HFFc6 (cell line): ENCODE measurements around the gene MRPS18A. TPM values are rescaled to one million over a fixed set of nuclear protein-coding genes. Genes with fewer than 3 reads are reported as not detected.

Experiments used
- DNase-seq: peaks from one replicate; pipeline ENCODE4 v3.0.0-alpha.2; 2018
- H3K27ac Mint-ChIP-seq: 2 replicates; pipeline ENCODE4 v1.8.0; 2020; ENCODE audit warnings: mild to moderate bottlenecking, mixed read lengths
- H3K27me3 Mint-ChIP-seq: 2 replicates; pipeline ENCODE4 v1.8.0; 2021; ENCODE audit warnings: mild to moderate bottlenecking, moderate library complexity, mixed read lengths; ENCODE audit not compliant: insufficient read depth
- H3K36me3 Mint-ChIP-seq: 2 replicates; pipeline ENCODE4 v1.8.0; 2021; ENCODE audit warnings: low read depth, mixed read lengths
- H3K4me1 Mint-ChIP-seq: 2 replicates; pipeline ENCODE4 v1.8.0; 2020; ENCODE audit warnings: low read depth, mixed read lengths
- H3K4me3 Mint-ChIP-seq: 2 replicates; pipeline ENCODE4 v1.8.0; 2020; ENCODE audit warnings: mild to moderate bottlenecking, moderate library complexity, mixed read lengths
- H3K9me3 Mint-ChIP-seq: 2 replicates; pipeline ENCODE4 v1.8.0; 2020; ENCODE audit warnings: mild to moderate bottlenecking, mixed read lengths
- total RNA-seq, 6 experiments: library from RNA; stranded (reverse); fragmentation: NEBNext Ultra II Directional; extraction: Animal tissue kit (Norgen Biotek cat#: 25700); gene quantifications; 2 replicates in 1 of 6; 3 replicates in 5 of 6; pipeline ENCODE4 v1.2.3, GENCODE V29; 2021
- TF ChIP-seq, protein P1 (sequence below): fragments of 200-600 bp; sonication (generic); IDR thresholded peaks from 2 replicates; pipeline ENCODE4 v1.5.0; 2021; ENCODE audit warnings: antibody characterized with exemption, mild to moderate bottlenecking

Gene MRPS18A
- total RNA-seq, 6 experiments from 2014 or later, result 34.3 to 42.8 (median 38.3) TPM

DNA sequence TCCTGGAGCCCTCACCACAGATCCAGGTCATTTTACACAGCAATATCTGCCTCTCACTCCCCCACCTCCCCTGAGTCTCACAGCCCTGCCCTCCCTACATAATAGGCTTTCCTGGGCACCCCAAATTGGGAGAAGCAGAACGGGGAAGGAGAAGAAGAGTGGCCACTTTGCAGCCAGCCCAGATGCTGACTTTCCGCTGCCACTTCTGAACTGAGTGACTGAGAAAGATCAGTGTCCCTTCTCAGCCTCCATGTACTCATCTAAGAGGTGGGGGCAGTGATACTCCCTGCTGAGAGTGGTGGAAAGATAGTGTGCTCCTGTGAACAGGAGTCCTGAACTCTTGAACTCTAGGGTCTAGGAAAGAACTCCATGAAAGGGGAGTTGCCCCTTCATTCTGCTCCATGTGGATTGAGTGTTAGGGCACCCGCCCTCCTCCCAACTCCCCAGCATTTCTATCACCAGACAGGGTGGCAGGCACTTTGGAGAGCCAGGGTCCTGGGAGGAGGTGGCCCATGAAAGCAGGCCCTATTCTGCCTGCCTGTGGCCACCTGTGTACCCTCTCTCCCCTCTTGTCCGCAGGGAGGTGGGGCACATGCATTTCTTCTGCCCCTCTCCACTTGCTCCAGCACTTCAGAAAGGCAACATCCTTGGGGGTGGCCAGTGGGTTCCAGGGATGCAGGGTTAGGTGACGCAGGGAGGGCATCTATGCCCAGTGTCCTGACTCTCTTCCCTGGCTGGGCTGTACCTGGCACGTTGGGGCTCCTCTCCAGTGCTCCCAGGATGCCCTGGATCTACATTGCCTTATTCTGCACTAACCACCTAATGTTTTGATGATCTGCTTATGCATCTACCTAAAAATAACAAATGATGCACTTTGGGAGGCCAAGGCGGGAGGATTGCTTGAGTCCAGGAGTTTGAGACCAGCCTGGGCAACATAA is 38.3 kb upstream of the MRPS18A start:
- Mint-ChIP-seq H3K27ac (no peak overlapping the region), H3K36me3 (peaks cover 6% of the 10 kb centered on the region; the same call in 1 of the 2 replicates), H3K4me1 (peaks cover 7% of the 10 kb centered on the region; the same call in 1 of the 2 replicates), H3K4me3 (no peak overlapping the region), H3K27me3 (peaks cover 7% of the 10 kb centered on the region), H3K9me3 (peaks cover 6% of the 10 kb centered on the region)
- TF ChIP-seq, protein P1, sequence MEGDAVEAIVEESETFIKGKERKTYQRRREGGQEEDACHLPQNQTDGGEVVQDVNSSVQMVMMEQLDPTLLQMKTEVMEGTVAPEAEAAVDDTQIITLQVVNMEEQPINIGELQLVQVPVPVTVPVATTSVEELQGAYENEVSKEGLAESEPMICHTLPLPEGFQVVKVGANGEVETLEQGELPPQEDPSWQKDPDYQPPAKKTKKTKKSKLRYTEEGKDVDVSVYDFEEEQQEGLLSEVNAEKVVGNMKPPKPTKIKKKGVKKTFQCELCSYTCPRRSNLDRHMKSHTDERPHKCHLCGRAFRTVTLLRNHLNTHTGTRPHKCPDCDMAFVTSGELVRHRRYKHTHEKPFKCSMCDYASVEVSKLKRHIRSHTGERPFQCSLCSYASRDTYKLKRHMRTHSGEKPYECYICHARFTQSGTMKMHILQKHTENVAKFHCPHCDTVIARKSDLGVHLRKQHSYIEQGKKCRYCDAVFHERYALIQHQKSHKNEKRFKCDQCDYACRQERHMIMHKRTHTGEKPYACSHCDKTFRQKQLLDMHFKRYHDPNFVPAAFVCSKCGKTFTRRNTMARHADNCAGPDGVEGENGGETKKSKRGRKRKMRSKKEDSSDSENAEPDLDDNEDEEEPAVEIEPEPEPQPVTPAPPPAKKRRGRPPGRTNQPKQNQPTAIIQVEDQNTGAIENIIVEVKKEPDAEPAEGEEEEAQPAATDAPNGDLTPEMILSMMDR, result no peak
- DNase-seq, result no peak

DNA sequence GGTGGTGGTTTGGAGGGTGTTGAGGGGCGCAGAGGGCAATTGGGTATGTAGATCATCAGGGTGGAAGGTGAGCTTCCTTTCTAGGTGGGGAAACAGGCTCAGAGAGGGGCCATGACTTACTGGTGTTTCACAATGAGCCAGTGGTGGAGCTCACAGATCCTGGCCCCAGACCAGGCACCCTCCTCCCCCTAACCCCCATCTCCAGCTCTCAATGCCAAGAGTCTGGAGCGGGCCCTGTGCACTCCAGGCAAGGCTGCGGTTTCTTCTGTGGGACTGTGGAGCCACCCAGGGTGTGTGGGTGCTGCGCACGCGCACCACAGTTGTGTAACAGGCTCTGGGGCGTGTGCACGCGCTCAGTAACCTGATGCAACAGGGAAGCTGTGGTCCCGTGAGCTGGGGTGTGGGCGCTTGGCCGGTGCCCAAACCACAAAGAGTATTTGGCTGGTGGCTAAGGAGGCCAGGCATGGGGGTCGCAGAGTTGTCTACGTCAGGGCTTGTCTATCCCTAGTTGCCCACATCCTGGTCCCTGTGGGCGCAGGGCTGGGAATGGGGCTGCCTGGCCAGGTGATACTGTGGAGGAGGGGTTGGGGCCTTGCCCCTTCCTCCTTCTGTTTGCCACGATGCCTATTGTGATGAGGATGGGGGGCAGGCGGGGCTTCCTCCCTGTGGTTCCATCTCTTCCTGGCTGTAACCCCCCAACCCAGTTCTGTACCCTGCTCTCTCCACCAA is 37.5 kb upstream of the MRPS18A start:
- TF ChIP-seq, protein P1, result no peak
- H3K9me3 Mint-ChIP-seq, result no peaks in the 10 kb centered on the region
- H3K4me3 Mint-ChIP-seq, result no peak overlapping the region
- DNase-seq, result peak; percentile 13
- peaks cover 7% of the 10 kb centered on the region; the same call in 1 of the 2 replicates for H3K4me1 Mint-ChIP-seq
- H3K27me3 Mint-ChIP-seq, result peaks cover 14% of the 10 kb centered on the region
- no peak overlapping the region for H3K27ac Mint-ChIP-seq
- H3K36me3 Mint-ChIP-seq, result no peaks in the 10 kb centered on the region

DNA sequence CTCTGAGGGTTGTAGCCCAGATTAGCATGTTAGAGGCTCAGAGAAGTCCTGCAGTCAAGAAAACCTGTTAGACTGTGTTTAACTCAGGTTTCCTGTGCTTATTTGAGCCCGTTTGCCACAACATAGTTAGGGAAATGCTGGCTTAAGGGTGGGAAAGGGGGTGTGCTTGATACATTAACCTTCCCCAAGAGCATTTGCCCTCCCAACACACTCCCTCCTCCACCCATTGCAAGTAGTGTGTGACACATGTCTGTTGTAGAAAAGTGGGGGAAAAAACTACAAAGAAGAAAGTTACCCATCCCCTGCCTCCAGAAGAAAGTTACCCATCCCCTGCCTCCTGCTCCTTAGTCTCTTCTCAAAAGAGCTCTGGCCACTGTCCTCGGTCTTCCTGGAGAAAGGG is 36.8 kb upstream of the MRPS18A start:
- Mint-ChIP-seq H3K9me3 (no peaks in the 10 kb centered on the region), H3K27me3 (peaks cover 14% of the 10 kb centered on the region), H3K4me1 (peaks cover 7% of the 10 kb centered on the region; the same call in 1 of the 2 replicates), H3K27ac (no peak overlapping the region), H3K4me3 (no peak overlapping the region), H3K36me3 (no peaks in the 10 kb centered on the region)
- no peak for DNase-seq
- TF ChIP-seq, protein P1, result no peak

DNA sequence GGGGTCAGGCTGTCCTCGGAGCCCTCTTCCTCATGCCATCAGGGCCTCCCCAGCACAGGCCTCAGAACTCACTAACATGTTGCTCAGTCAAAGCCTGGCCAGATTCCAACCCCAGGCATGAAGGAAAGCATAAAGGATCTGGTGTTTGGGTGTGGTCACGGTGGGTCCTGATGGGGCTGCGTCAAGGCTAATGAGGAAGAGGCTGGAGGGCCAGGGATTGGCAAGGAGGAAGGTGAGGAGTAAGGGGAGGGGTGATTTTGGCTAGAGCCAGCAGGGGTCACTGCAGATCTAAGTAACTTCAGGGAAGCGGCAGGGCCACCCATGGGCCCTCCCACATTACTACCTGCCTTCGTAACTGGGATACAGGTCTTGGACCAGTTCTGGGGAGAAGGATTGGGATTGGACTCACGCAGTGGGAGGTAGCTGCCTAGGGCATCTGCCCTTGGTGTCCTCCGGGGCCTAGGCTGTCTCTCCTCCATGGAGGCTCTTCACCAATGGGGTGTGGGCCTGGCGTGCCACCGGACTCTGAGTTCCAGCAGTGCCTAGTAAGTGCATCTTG is 36.2 kb upstream of the MRPS18A start:
- H3K36me3 Mint-ChIP-seq, result no peaks in the 10 kb centered on the region
- peaks cover 12% of the 10 kb centered on the region for H3K27me3 Mint-ChIP-seq
- DNase-seq, result no peak
- H3K27ac Mint-ChIP-seq, result no peak overlapping the region
- peaks cover 7% of the 10 kb centered on the region; the same call in 1 of the 2 replicates for H3K4me1 Mint-ChIP-seq
- H3K9me3 Mint-ChIP-seq, result no peaks in the 10 kb centered on the region
- no peak overlapping the region for H3K4me3 Mint-ChIP-seq
- TF ChIP-seq, protein P1, result peak; percentile 79

DNA sequence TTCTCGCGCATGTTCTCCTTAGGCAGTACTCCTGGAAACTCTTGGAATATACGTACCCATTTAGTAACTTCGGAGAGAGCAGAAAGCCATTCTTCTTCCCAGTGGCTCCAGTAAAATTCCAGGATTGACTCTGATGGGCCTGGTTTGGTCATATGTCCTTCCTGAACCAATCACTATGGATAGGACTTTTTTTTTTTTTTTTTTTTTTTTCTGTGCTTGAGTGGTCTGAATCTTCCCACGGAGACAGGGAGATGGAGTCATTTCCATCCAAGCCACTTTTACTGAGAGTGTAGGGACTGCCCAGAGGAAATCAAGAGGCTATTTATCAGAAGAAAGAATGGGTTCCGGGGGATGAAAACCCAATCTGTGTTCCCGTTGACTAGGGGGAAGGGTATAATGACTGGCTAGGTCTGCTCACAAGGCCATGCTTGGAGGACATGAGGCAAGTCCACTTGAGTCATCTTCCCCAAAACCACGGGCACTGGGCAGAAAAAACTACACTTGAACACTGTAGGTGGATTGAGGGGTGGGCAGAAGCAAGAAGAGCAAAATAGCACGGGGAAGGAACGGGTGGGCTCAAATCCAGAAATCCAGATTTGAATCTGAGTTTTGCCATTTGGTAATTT is 35.4 kb upstream of the MRPS18A start:
- no peaks in the 10 kb centered on the region for H3K9me3 Mint-ChIP-seq
- no peak for DNase-seq

More for the DNA sequence above, 35.4 kb upstream of the MRPS18A start:
- H3K27ac Mint-ChIP-seq, result no peak overlapping the region
- peaks cover 7% of the 10 kb centered on the region; the same call in 1 of the 2 replicates for H3K4me1 Mint-ChIP-seq
- TF ChIP-seq, protein P1, result no peak
- no peaks in the 10 kb centered on the region for H3K36me3 Mint-ChIP-seq
- peaks cover 11% of the 10 kb centered on the region for H3K27me3 Mint-ChIP-seq
- no peak overlapping the region for H3K4me3 Mint-ChIP-seq
